GM18858 (cell line): ENCODE measurements around the gene SNX19.
A peak's percentile ranks its signal among the peaks of the same experiment; 100 is the strongest.

Experiments
- ATAC-seq: cut with Tn5 transposase; IDR thresholded peaks from one replicate; pipeline ENCODE4 v1.9.1; 2021; ENCODE audit not compliant: unreplicated experiment

The SNX19 gene

GRCh38 chr11:130908061-130908460 is 8.2 kb downstream of the SNX19 start:
- no peak for ATAC-seq

DNA sequence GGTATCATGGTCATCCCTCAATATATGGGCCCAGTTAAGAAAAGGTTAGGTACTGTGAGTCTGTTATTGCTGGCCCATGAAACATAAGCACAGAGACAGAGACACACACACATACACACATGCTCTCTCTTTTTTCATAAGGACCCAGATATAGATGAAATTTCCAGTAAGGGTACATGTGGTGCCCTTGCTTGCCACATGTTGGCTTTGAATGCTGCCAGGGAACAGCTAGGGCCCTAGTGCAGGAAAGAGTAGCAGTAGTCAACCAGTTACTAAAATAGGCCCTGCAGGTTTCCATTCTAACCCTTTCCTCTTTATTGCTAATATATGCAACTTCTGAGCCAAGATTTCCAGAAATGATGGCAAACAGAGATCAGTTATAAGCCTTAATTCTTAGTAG is 9.1 kb downstream of the SNX19 start:
- ATAC-seq: no peak

- ATAC-seq: no peak
Observed at GRCh38 chr11:130906616-130907015, 9.7 kb downstream of the SNX19 start.

DNA sequence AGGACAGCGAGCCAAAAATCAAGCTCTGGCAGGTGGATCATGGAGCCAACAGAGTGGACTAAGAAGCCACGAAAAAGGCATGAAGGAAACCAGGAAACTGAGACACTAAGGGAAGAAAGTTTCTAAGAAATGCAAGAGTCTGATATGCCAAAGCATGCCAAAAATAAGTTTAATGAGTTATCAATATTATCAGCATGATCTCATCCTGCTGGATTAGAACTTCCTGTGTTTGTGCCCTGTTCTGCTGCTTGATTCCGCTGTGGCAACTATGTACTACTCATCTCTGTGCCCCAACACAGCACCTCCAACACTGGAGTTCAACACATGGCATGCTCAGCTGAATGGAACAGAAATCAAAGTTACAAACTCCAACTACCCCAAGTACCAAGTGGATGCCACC is 10.8 kb downstream of the SNX19 start:
- no peak for ATAC-seq

- no peak for ATAC-seq
Observed at GRCh38 chr11:130904380-130904779, 11.9 kb downstream of the SNX19 start.

DNA sequence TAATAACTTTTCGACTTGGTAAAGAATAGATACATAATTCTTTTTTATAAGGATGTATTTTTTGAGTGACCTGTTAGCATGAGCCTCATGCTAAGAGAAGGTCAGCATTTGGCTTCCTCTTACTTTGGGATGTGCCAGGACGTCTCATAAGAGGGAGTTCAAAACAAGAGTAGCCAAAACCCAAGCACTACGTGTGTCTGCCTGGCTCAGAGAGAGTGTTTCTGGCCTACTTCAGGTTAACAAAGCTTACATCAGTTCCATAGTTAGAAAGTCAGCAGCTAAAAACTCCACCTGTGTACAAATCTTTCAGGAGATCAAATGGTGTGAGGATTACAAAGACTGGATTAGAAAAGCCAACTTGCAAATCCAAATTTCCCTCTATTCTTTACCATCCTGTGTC is 13.9 kb downstream of the SNX19 start:
- no peak for ATAC-seq

- ATAC-seq: no peak
Observed at GRCh38 chr11:130899106-130899505, 17.2 kb downstream of the SNX19 start.

DNA sequence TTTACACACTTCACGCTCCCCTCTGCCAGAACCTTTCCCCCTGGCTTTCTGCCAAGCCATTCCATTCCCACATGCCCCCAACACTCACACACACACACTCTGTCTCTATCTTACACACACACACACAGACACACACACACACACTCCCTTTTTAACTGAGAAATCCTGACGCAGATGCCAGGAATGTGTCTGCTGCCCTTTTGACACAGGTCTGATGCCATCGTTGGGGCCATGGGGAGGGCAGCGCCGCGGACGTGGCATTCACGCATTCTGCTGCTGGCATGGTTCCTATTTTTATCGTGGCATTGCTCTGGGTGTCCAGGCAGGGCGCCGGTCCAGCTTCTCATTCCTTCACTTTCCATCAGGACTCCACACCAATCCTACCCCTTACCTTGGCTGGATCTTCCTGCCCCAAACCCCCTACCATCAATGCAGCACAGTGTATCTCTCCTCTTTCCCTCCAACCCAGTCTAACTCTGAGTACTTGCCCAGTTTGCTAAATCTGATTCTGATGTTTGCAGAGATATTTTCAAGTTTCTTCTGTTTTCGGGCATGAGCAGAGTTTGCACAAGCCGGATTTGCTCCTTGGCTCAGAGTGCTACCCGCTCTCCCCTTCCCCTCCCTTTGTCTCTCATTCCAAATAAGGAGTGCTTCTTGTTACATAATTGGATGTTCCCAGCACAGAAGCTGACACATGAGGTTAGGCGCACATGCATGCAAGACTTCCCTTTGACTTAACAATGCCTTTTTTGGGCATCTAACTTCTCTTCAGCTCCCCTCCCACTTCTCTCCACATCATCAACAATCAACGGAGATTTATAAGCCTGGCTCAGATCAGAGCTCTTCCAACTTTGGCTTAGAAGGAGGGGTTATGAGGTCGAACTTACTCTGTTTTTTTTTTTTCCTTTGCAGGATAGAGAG is 18.8 kb downstream of the SNX19 start:
- no peak for ATAC-seq

GRCh38 chr11:130894322-130895025 is 21.8 kb downstream of the SNX19 start:
- ATAC-seq: peak; percentile 83

GRCh38 chr11:130892861-130893260 is 23.4 kb downstream of the SNX19 start:
- no peak for ATAC-seq

- ATAC-seq: no peak
Observed at GRCh38 chr11:130891326-130891725, 25.0 kb downstream of the SNX19 start.

DNA sequence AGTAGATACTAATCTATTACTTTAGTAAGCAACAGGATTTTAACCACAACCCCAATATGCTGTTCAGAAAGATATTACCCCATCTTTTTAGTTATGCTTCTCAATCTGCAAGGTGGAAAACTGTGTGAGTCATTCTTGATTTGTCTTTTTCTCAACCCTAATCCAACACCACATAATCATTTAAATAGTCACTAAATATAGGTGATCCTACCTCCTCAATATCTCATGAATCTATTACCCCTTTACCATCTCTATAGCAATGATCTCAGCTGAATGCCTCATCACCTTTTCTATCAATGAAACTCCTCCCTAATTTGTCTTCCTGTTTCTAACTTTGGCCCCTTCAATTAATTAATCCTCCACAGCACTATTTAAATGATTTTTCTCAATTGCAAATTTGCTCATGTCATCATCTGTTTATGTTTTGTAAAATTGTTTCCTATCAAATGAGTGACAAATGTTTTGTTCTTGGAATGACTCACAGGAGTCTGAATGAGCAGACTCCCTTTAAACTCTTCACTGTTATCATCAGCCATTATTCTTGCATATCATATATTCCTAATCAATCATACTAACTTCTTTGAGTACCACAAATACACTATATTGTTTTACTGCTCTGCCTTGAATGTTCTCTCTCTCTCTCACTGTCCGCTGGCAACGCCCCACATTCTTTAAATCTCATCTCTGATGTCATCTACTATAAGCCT is 26.1 kb downstream of the SNX19 start:
- ATAC-seq: no peak

DNA sequence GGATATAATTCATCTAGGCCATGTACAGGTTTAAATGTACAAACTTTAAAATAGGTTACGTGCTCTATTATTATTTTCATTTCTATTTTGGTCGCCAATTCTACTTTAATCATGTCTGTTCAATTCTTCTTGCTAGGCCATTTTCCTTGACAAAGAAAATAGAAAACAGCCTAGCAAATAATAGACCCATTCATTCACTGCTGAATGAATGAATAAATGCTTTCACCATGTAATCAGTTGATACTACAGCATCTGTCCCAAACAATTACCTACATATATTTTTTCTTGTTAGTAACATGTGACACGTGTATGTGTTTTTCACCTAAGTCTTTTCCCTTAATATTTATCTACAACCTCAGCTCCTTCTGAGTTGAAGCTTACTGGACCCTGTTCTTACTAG is 27.5 kb downstream of the SNX19 start:
- ATAC-seq: no peak

GRCh38 chr11:130886704-130887103 is 29.6 kb downstream of the SNX19 start:
- ATAC-seq: no peak

GRCh38 chr11:130882138-130882551 is 34.1 kb downstream of the SNX19 start:
- no peak for ATAC-seq

DNA sequence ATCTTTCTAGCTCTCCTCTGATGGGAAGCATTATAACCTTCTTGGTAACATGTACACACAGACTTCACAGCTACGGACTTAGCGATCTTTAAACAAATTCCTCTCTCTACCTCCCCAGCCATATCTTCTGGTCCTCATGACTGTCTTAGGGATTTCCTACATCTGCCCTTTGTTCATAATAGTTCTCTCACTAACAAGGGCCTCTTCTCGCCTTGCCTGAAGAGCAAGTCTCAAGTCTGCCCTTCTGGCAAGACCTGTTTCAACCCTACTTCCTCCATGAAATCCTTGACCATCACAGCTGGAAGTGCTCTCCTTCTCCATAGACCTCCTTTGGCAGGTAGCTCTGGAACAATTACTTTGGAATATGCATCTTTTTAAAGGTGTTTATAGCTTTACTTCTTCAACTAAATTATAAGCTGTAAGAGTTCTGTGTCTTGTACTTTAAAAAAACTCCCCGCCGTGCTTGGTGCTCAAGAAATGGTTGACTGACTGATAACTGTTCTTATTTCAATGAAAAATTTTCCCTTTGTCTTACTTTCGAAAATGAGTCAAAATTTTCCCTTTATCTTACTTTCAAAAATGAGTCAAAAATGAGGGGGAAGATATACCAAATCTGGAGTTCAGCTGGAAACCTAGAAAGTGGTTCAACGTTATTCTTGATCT is 34.7 kb downstream of the SNX19 start:
- ATAC-seq: no peak

DNA sequence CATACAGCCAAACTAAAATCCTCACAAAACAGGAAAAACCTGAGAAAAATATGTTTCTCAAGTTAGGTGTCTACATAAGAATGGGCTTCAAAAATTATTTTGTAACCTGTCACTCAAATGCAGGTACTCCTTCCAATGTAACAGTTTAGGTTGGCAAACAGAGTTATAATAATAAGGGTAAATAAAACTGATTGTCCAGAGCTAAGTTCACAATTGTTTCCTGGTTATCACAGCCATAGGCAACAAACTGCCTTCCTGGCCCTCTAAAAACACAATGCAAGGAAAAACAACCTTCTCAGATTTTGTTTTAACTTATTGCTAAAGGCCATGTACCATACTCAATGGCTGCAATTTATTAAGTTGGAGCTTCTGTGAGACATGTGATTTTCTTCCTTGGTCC is 36.4 kb downstream of the SNX19 start:
- no peak for ATAC-seq

GRCh38 chr11:130876931-130877915 is 39.1 kb downstream of the SNX19 start:
- ATAC-seq: no peak

- ATAC-seq: no peak
Observed at GRCh38 chr11:130876100-130876499, 40.2 kb downstream of the SNX19 start.

DNA sequence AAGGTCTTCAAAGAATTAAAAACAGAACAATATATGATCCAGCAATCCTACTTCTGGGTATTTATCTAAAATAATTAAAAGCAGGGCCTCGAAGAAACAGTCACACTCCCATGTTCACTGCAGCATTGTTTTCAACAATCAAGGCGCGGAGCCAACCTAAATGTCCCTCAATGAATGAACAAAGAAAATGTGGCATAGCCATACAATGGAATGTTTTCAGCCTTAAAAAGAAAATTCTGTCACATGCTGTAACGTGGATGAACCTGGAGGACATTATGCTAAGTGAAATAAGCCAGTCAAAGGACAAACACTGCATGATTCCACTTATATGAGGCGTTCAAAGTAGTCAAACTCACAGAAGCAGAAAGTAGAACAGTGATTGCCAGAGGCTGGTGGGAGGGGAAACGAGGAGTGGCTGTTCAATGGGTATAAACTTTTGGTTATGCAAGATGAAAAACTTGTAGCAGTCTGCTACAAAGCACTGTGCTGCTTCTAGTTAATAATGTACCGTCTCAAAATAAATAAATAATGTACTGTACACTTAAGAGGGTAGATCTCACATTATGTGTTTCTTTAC is 41.2 kb downstream of the SNX19 start:
- ATAC-seq: no peak
